Measurements from ENCODE around the gene FAM124B. TPM values are rescaled to one million over a fixed set of nuclear protein-coding genes. Genes with fewer than 3 reads are reported as not detected.

Gene FAM124B
- polyA plus RNA-seq, 1 donor (not counting 4 experiments of a cell fraction or from before 2014, with no cell fraction given), result 0.03 TPM

- H3K4me3 ChIP-seq (ENCODE audit: control insufficient read depth in 2 of 3, extremely low read depth in 1 of 3, insufficient read depth in 2 of 3, low read depth in 1 of 3, low read length in 3 of 3), result no peak overlapping the region
- no peaks in the 10 kb centered on the region for H3K9me1 ChIP-seq (ENCODE audit: control insufficient read depth, extremely low read depth, insufficient read depth, low read length)
- no peaks in the 10 kb centered on the region for H3K4me1 ChIP-seq (ENCODE audit: control insufficient read depth, extremely low read depth, insufficient read depth, low read length)
- TF ChIP-seq EZH2 (IDR thresholded peaks at IDR 0.05; ENCODE audit: low read length) (no peak), CTCF (optimal IDR thresholded peaks at IDR 0.05 in 1 of 3, IDR thresholded peaks at IDR 0.05 in 1 of 3, conservative IDR thresholded peaks at IDR 0.05 in 1 of 3; ENCODE audit: extremely low read depth in 1 of 3, insufficient read depth in 2 of 3, low read length in 3 of 3) (no peak)
- dilution Hi-C loops (cut with MboI; ENCODE audit: extremely low pct_ligation_motif_present, low sequenced_read_pairs), result no loop called here
- no peak overlapping the region for H3K27ac ChIP-seq (ENCODE audit: control insufficient read depth, insufficient read depth, low read length)
- no peaks in the 10 kb centered on the region for H3K27me3 ChIP-seq (ENCODE audit: control insufficient read depth, extremely low read depth, insufficient read depth, low read length)
- H4K20me1 ChIP-seq (ENCODE audit: control insufficient read depth, extremely low read depth, insufficient read depth, low read length), result no peaks in the 10 kb centered on the region
- no peaks in the 10 kb centered on the region for H3K79me2 ChIP-seq (ENCODE audit: control insufficient read depth, insufficient read depth, low read length)
- H3K4me2 ChIP-seq (ENCODE audit: control insufficient read depth, extremely low read depth, insufficient read depth, low read depth, low read length), result no peak overlapping the region
- no peaks in the 10 kb centered on the region for H3K36me3 ChIP-seq (ENCODE audit: control insufficient read depth in 2 of 2, extremely low read depth in 1 of 2, insufficient read depth in 2 of 2, low read length in 2 of 2)
- H2AFZ ChIP-seq (ENCODE audit: control insufficient read depth, low read length), result no peak overlapping the region
- DNase-seq (ENCODE audit: low read depth, low spot score) (no peak), FAIRE-seq (no peak)
- H3K9me3 ChIP-seq (ENCODE audit: control insufficient read depth, low read depth, low read length), result no peaks in the 10 kb centered on the region
- no peak overlapping the region for H3K9ac ChIP-seq (ENCODE audit: control insufficient read depth, extremely low read depth, insufficient read depth, low read length)
Observed at GRCh38 chr2:224345492-224345891, 56.4 kb downstream of the FAM124B start.

GRCh38 chr2:224343226-224343625, 58.7 kb downstream of the FAM124B start:
- no peak overlapping the region for H3K9ac ChIP-seq (ENCODE audit: control insufficient read depth, extremely low read depth, insufficient read depth, low read length)
- no peaks in the 10 kb centered on the region for H3K36me3 ChIP-seq (ENCODE audit: control insufficient read depth in 2 of 2, extremely low read depth in 1 of 2, insufficient read depth in 2 of 2, low read length in 2 of 2)
- DNase-seq (ENCODE audit: low read depth, low spot score), result no peak
- no peaks in the 10 kb centered on the region for H3K9me3 ChIP-seq (ENCODE audit: control insufficient read depth, low read depth, low read length)
- H3K9me1 ChIP-seq (ENCODE audit: control insufficient read depth, extremely low read depth, insufficient read depth, low read length), result no peaks in the 10 kb centered on the region
- FAIRE-seq, result no peak
- dilution Hi-C loops (cut with MboI; ENCODE audit: extremely low pct_ligation_motif_present, low sequenced_read_pairs), result no loop called here
- H2AFZ ChIP-seq (ENCODE audit: control insufficient read depth, low read length), result no peak overlapping the region
- no peaks in the 10 kb centered on the region for H3K79me2 ChIP-seq (ENCODE audit: control insufficient read depth, insufficient read depth, low read length)
- TF ChIP-seq EZH2 (IDR thresholded peaks at IDR 0.05; ENCODE audit: low read length) (no peak), CTCF (optimal IDR thresholded peaks at IDR 0.05 in 1 of 3, IDR thresholded peaks at IDR 0.05 in 1 of 3, conservative IDR thresholded peaks at IDR 0.05 in 1 of 3; ENCODE audit: extremely low read depth in 1 of 3, insufficient read depth in 2 of 3, low read length in 3 of 3) (no peak)
- H3K4me1 ChIP-seq (ENCODE audit: control insufficient read depth, extremely low read depth, insufficient read depth, low read length), result no peaks in the 10 kb centered on the region
- no peak overlapping the region for H3K27ac ChIP-seq (ENCODE audit: control insufficient read depth, insufficient read depth, low read length)
- H4K20me1 ChIP-seq (ENCODE audit: control insufficient read depth, extremely low read depth, insufficient read depth, low read length), result no peaks in the 10 kb centered on the region
- H3K27me3 ChIP-seq (ENCODE audit: control insufficient read depth, extremely low read depth, insufficient read depth, low read length), result no peaks in the 10 kb centered on the region
- H3K4me2 ChIP-seq (ENCODE audit: control insufficient read depth, extremely low read depth, insufficient read depth, low read depth, low read length), result no peak overlapping the region
- H3K4me3 ChIP-seq (ENCODE audit: control insufficient read depth in 2 of 3, extremely low read depth in 1 of 3, insufficient read depth in 2 of 3, low read depth in 1 of 3, low read length in 3 of 3), result no peak overlapping the region

All from keratinocyte (primary cell).